GM06990 (cell line): ENCODE results near the gene ZNF549.
"Not testable (repeated sequence)": the region's sequence is repeated elsewhere in the genome, so short reads cannot be mapped to it uniquely, and the experiment has no call there.

Source experiments
- DNase-seq: peaks from one replicate; pipeline ENCODE4 v3.0.0-alpha.2; 2011; ENCODE audit not compliant: insufficient read length; ENCODE audit errors: extremely low read depth
- H3K27me3 ChIP-seq: replicated peaks from 2 replicates; pipeline ENCODE4 v1.6.0; 2011; ENCODE audit warnings: low read length; ENCODE audit not compliant: control insufficient read depth, insufficient read depth
- H3K36me3 ChIP-seq: 2 replicates; pipeline ENCODE4 v1.5.1; 2011; ENCODE audit warnings: low read length; ENCODE audit not compliant: control insufficient read depth, insufficient read depth
- H3K4me3 ChIP-seq: replicated peaks from 2 replicates; pipeline ENCODE4 v1.5.1; 2011; ENCODE audit warnings: low read depth, mild to moderate bottlenecking, control low read depth, low read length
- TF ChIP-seq, protein P1 (sequence below): IDR thresholded peaks from 2 replicates; pipeline ENCODE4 v1.5.1; 2011; ENCODE audit warnings: low read length, control low read depth, mild to moderate bottlenecking, inconsistent platforms; ENCODE audit not compliant: insufficient read depth, poor library complexity, severe bottlenecking

ZNF549 gene

DNA sequence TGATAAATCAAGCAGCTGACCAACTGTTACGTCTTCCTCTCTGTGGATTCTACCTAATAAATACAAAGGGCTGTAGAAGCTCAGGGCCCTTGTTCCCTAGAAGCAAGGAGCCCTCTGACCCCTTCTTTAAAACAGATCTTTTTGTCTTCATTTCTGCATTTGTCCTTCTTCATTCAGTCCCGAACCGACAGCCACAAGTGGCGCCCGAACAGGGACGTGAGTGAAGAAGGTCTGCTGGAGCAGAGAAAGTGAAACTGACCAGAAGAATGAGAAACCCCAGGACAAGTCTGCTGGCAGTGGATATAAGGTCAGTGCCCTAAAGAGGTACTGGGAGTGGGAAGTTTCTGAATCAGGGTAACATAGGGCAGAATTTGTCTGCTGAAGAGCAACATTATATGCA is 14.3 kb upstream of the ZNF549 start:
- DNase-seq = no peak
- TF ChIP-seq, protein P1, sequence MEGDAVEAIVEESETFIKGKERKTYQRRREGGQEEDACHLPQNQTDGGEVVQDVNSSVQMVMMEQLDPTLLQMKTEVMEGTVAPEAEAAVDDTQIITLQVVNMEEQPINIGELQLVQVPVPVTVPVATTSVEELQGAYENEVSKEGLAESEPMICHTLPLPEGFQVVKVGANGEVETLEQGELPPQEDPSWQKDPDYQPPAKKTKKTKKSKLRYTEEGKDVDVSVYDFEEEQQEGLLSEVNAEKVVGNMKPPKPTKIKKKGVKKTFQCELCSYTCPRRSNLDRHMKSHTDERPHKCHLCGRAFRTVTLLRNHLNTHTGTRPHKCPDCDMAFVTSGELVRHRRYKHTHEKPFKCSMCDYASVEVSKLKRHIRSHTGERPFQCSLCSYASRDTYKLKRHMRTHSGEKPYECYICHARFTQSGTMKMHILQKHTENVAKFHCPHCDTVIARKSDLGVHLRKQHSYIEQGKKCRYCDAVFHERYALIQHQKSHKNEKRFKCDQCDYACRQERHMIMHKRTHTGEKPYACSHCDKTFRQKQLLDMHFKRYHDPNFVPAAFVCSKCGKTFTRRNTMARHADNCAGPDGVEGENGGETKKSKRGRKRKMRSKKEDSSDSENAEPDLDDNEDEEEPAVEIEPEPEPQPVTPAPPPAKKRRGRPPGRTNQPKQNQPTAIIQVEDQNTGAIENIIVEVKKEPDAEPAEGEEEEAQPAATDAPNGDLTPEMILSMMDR = no peak
- H3K27me3 ChIP-seq = no peaks in the 10 kb centered on the region
- no peak overlapping the region for H3K4me3 ChIP-seq
- no peaks in the 10 kb centered on the region for H3K36me3 ChIP-seq

DNA sequence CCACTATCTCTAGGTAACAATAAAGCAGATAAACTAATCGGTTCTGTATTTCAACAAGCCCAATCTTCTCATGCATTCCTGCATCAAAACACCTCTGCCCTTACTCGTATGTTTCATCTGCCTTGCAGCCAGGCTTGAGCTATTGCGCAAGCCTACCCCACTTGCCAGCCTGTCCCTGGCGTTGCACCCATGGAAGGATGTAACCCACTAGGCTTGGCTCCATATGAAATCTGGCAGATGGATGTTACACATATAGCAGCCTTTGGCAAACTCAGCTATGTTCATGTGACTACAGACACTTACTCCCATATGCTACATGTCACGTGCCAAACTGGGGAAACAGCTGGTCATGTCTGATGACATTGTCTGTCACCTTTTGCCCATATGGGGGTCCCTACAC is 11.9 kb upstream of the ZNF549 start:
- Histone ChIP-seq H3K4me3 (no peak overlapping the region), H3K36me3 (no peaks in the 10 kb centered on the region), H3K27me3 (no peaks in the 10 kb centered on the region)
- TF ChIP-seq, protein P1 = no peak
- DNase-seq = no peak

DNA sequence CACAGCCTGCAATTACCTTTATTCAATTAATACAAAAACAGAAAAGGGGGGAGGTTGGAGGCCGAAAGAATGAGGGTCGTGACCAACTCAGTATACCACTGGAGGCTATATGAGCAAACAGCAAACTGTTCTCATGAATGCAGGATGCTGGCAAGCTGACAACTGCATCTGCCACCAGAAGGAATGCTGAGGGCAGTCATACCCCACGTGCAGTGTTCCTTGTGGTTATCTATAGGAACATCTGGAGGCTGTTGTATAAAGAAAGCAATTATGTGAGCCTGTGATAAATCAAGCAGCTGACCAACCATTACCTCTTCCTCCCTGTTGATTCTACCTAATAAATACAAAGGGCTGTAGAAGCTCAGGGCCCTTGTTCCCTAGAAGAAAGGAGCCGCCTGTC is 9.1 kb upstream of the ZNF549 start:
- H3K27me3 ChIP-seq, H3K4me3 ChIP-seq, H3K36me3 ChIP-seq, DNase-seq: not testable (repeated sequence)

DNA sequence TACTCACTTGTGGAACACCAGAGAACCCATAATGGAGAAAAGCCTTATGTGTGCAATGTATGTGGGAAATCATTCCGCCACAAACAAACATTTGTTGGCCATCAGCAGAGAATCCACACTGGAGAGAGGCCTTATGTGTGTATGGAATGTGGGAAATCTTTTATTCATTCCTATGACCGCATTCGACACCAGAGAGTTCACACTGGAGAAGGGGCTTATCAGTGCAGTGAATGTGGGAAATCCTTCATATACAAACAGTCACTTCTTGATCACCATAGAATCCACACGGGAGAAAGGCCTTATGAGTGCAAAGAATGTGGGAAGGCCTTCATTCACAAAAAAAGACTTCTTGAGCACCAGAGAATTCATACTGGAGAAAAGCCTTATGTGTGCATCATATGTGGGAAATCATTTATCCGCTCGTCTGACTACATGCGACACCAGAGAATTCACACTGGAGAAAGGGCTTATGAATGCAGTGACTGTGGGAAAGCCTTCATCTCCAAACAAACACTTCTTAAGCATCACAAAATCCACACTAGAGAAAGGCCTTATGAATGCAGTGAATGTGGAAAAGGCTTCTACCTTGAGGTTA is 10.9 kb downstream of the ZNF549 start:
- Histone ChIP-seq H3K4me3 (no peak overlapping the region), H3K36me3 (peaks cover 17% of the 10 kb centered on the region), H3K27me3 (no peaks in the 10 kb centered on the region)
- TF ChIP-seq, protein P1 = no peak
- no peak for DNase-seq

DNA sequence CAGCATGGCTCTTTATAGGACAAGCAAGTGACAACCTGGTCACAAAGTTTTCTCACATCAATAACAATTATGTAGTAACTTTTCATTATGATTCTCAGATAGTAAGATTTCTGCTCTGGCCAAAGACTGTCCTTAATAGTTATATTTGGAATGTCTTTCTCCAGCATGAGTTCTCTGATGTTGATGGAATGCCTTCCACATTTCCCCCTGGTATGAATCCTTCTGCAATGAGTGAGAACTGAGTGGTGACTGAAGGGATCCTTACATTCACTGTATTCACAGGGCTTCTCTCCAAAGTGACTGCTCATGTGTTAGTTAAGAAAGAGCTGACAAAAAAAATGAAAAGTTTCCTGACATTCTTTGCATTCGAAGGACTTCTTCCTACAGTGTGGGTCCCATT is 19.4 kb downstream of the ZNF549 start:
- DNase-seq = no peak
- H3K27me3 ChIP-seq = no peaks in the 10 kb centered on the region
- H3K36me3 ChIP-seq = peaks cover 28% of the 10 kb centered on the region
- TF ChIP-seq, protein P1 = no peak
- H3K4me3 ChIP-seq = no peak overlapping the region

DNA sequence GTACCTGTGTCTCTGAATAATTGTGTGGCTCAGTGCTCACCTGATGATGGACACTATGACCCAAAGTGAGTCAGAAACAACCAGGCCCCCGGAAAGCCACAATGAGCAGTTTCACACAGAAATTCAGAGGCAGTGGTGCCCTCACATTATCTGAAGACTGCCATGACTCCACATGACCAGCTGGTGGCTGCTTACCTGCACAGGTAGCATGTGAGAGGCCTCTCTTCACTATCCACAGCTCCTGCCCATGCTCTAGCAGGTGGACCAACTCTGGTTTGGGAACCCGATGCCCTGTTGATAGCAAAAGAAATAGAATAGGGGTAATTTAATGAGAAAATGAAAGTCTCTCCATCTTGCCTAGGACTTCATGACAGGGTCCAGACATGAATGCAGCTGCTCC is 25.3 kb downstream of the ZNF549 start:
- DNase-seq = no peak

More for the DNA sequence above, 25.3 kb downstream of the ZNF549 start:
- peaks cover 33% of the 10 kb centered on the region for H3K36me3 ChIP-seq
- TF ChIP-seq, protein P1 = no peak
- H3K4me3 ChIP-seq = no peak overlapping the region
- H3K27me3 ChIP-seq = no peaks in the 10 kb centered on the region
